D721Med (cell line): Measurements from ENCODE around the gene RNF25.

Experiments
- DNase-seq: peaks from one replicate; pipeline ENCODE4 v3.0.0; 2011; ENCODE audit warnings: low spot score; ENCODE audit not compliant: insufficient read length
- FAIRE-seq: peaks from 2 replicates; lab custom pipeline; 2011; peaks lifted over from hg19 to GRCh38; lab: Jason Lieb, UNC
- CTCF ChIP-seq: IDR thresholded peaks from 2 replicates; pipeline ENCODE4 v1.5.1; 2012; ENCODE audit warnings: mild to moderate bottlenecking, control low read depth; ENCODE audit not compliant: insufficient read depth; ENCODE audit errors: missing control alignments

The RNF25 gene

GRCh38 chr2:218671654-218672566 lies at the start of gene RNF25, which contains the start of gene STK36:
TSS of gene RNF25 (minus strand) at chr2:218672002. CDS start at chr2:218671970, 32 bp downstream.
TSS of gene STK36 (plus strand) at chr2:218672086. CDS start at chr2:218672830, 744 bp downstream.
- FAIRE-seq (no peak), DNase-seq (peak; percentile 86)
- TF ChIP-seq CTCF = no peak

GRCh38 chr2:218721488-218721887 lies 49.7 kb upstream of the RNF25 start:
- no peak for FAIRE-seq
- no peak for DNase-seq
- TF ChIP-seq CTCF = no peak

GRCh38 chr2:218720048-218721041 lies 48.5 kb upstream of the RNF25 start:
- TF ChIP-seq CTCF = no peak
- DNase-seq (no peak), FAIRE-seq (no peak)

GRCh38 chr2:218719457-218719856 lies 47.7 kb upstream of the RNF25 start:
- DNase-seq (no peak), FAIRE-seq (no peak)
- no peak for TF ChIP-seq CTCF

GRCh38 chr2:218718058-218718457 lies 46.3 kb upstream of the RNF25 start:
- TF ChIP-seq CTCF = no peak
- FAIRE-seq (no peak), DNase-seq (no peak)

GRCh38 chr2:218717262-218717661 lies 45.5 kb upstream of the RNF25 start:
- no peak for TF ChIP-seq CTCF
- FAIRE-seq (no peak), DNase-seq (no peak)
